C4-2B (cell line): ENCODE measurements around the gene SNAPC4.
"Not testable (repeated sequence)": the region's sequence is repeated elsewhere in the genome, so short reads cannot be mapped to it uniquely, and the experiment has no call there.

ENCODE experiments used
- CTCF ChIP-seq: fragments of 450-650 bp; conservative IDR thresholded peaks from 2 replicates; pipeline ENCODE4 v1.5.1; 2017; ENCODE audit warnings: mild to moderate bottlenecking
- ZFX ChIP-seq: fragments of 450-650 bp; IDR thresholded peaks from 2 replicates; pipeline ENCODE4 v1.6.1; 2017

- TF ChIP-seq CTCF, ZFX: not testable (repeated sequence)
These were observed 7.1 kb upstream of the SNAPC4 start for GRCh38 chr9:136407061-136407460.
